ENCODE measurements around the gene CLASP2. TPM values are rescaled to one million over a fixed set of nuclear protein-coding genes. Genes with fewer than 3 reads are reported as not detected.

The CLASP2 gene
- total RNA-seq, 4 donors from 2014 or later, result 64.2 to 115 (median 92.1) TPM

GRCh38 chr3:33612607-33613006 is 105.4 kb downstream of the CLASP2 start:
- Histone ChIP-seq H3K9me3 (no peaks in the 10 kb centered on the region), H3K27me3 (no peaks in the 10 kb centered on the region), H3K36me3 (peaks cover 0 to 2% of the 10 kb centered on the region in 2 donors), H3K4me1 (no peaks in the 10 kb centered on the region), H3K4me3 (replicated peaks in 1 of 3) (no peak overlapping the region), H3K27ac (no peak overlapping the region)
- intact Hi-C loops (cut with DNase I), result no loop called here
- 94 to 98% methylated on average over 1 of the region's 1 CpG for WGBS, 2 donors
- no peak for DNase-seq
- TF ChIP-seq, protein P1, sequence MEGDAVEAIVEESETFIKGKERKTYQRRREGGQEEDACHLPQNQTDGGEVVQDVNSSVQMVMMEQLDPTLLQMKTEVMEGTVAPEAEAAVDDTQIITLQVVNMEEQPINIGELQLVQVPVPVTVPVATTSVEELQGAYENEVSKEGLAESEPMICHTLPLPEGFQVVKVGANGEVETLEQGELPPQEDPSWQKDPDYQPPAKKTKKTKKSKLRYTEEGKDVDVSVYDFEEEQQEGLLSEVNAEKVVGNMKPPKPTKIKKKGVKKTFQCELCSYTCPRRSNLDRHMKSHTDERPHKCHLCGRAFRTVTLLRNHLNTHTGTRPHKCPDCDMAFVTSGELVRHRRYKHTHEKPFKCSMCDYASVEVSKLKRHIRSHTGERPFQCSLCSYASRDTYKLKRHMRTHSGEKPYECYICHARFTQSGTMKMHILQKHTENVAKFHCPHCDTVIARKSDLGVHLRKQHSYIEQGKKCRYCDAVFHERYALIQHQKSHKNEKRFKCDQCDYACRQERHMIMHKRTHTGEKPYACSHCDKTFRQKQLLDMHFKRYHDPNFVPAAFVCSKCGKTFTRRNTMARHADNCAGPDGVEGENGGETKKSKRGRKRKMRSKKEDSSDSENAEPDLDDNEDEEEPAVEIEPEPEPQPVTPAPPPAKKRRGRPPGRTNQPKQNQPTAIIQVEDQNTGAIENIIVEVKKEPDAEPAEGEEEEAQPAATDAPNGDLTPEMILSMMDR (IDR thresholded peaks at IDR 0.05), result no peak
- TF ChIP-seq POLR2A (IDR thresholded peaks at IDR 0.05), result no peak

GRCh38 chr3:33602829-33603228 is 115.2 kb downstream of the CLASP2 start:
- Histone ChIP-seq H3K4me3 (replicated peaks in 1 of 3) (no peak overlapping the region), H3K36me3 (peaks cover 16 to 31% of the 10 kb centered on the region in 2 donors), H3K27me3 (no peaks in the 10 kb centered on the region), H3K27ac (no peak overlapping the region), H3K9me3 (no peaks in the 10 kb centered on the region), H3K4me1 (no peaks in the 10 kb centered on the region)
- TF ChIP-seq POLR2A (IDR thresholded peaks at IDR 0.05), result no peak
- TF ChIP-seq, protein P1 (IDR thresholded peaks at IDR 0.05), result no peak
- DNase-seq, result no peak
- WGBS, 2 donors, result 95 to 99% methylated on average over 7 of the region's 7 CpGs
- intact Hi-C loops (cut with DNase I), result no loop called here

- intact Hi-C loops (cut with DNase I), result no loop called here
- WGBS, 2 donors, result 74 to 82% methylated on average over 2 of the region's 2 CpGs
- Histone ChIP-seq H3K36me3 (peaks cover under 1% of the 10 kb centered on the region in 2 donors), H3K4me3 (replicated peaks in 1 of 3) (no peak overlapping the region), H3K9me3 (no peaks in the 10 kb centered on the region), H3K4me1 (no peaks in the 10 kb centered on the region), H3K27ac (no peak overlapping the region), H3K27me3 (no peaks in the 10 kb centered on the region)
- no peak for DNase-seq
- TF ChIP-seq, protein P1 (IDR thresholded peaks at IDR 0.05), result no peak
- TF ChIP-seq POLR2A (IDR thresholded peaks at IDR 0.05), result no peak
Measured at GRCh38 chr3:33597257-33597689, 120.8 kb downstream of the CLASP2 start.

GRCh38 chr3:33592999-33593398 is 125.1 kb downstream of the CLASP2 start:
- Histone ChIP-seq H3K27me3 (no peaks in the 10 kb centered on the region), H3K4me1 (no peaks in the 10 kb centered on the region), H3K27ac (no peak overlapping the region), H3K9me3 (no peaks in the 10 kb centered on the region), H3K36me3 (peaks cover 0 to 10% of the 10 kb centered on the region in 2 donors), H3K4me3 (replicated peaks in 1 of 3) (no peak overlapping the region)
- no peak for TF ChIP-seq POLR2A (IDR thresholded peaks at IDR 0.05)
- TF ChIP-seq, protein P1 (IDR thresholded peaks at IDR 0.05), result no peak
- DNase-seq, result no peak
- intact Hi-C loops (cut with DNase I), result no loop called here
- WGBS, 2 donors, result 57 to 66% methylated on average over 1 of the region's 1 CpG

DNA sequence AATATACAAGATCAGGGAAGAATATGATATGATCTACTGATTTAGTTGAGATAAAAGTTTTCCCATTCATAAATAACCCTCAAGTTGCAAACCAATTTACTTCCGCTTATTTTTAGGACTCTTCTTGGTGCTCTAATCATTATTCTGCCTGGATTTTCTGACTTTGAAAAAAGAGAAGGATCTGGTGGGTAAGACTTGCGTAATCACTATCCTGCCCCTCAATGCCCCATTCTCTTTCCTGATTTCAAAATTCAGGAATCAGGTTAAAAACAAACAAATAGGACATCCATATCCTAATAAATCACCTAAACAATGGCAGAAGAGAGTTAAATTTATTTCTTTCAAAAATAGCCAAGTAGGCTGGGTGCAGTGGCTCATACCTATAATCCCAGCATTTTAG is 127.5 kb downstream of the CLASP2 start:
- intact Hi-C loops (cut with DNase I), result no loop called here
- H3K27me3 ChIP-seq, result no peaks in the 10 kb centered on the region
- no peak for DNase-seq
- H3K4me1 ChIP-seq, result no peaks in the 10 kb centered on the region
- H3K27ac ChIP-seq, result no peak overlapping the region
- WGBS, 2 donors, result 96 to 98% methylated on average over 2 of the region's 2 CpGs
- no peaks in the 10 kb centered on the region for H3K9me3 ChIP-seq
- H3K36me3 ChIP-seq, result peaks cover 0 to 10% of the 10 kb centered on the region in 2 donors
- TF ChIP-seq, protein P1 (IDR thresholded peaks at IDR 0.05), result no peak
- TF ChIP-seq POLR2A (IDR thresholded peaks at IDR 0.05), result no peak
- no peak overlapping the region for H3K4me3 ChIP-seq (replicated peaks in 1 of 3)

Measured in thyroid gland (tissue), 4 donors.